ENCODE data around the gene CABP7.

CABP7 gene

GRCh38 chr22:29702931-29703501 is 16.8 kb upstream of the CABP7 start:
- no peak for DNase-seq

DNA sequence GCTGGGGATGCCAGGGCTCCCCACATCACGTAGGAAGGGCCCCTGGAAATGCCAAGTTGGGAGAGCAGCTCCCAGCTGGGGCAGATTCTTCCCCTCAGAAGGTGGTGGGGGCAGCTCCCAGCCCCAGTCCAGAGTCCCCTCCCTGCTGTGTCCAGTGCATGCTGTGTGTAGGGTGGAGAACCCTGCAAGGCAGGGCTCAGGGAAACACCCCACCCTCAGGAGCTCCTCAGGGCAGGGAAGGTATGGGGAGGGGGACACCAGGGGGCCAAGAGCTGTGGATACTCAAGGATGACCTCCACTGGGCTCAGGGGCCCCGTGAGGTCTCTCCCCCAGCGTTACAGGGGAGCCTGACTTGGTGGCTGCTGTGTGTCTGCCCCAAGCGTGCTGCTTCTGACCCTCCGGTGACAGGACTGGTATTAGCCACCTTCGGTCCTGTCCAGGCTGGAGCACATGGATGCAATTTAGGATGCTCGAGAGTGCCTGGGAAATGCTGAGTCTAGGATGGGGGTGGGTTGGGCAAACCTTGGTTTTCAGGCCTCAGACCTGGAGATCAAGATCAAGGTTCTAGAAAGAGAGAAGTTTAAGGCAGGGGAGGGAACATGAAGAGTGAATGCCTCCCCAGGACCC is 16.1 kb upstream of the CABP7 start:
- no peak for DNase-seq

- DNase-seq, result no peak
Measured at GRCh38 chr22:29704528-29705285, 15.1 kb upstream of the CABP7 start.

DNA sequence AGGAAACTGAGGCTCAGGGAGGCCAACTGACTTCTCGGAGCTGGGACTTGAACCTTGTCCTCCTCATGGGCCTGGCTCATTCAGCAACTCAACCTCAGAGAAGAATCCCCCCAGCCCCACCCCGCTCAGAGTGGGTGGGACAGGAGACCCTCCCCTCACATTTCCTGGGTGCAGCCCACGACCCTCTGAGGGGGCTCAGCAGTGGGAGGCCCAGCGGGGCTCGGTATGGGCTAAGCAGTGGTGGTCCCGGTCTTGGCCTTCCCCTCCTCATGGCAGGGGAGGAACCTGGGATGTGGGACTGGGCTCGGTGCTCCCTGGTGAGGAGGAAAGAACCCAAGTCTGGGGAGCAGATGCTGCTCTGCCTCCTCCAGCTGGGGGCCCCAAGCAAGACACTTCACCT is 14.2 kb upstream of the CABP7 start:
- DNase-seq, result no peak

DNA sequence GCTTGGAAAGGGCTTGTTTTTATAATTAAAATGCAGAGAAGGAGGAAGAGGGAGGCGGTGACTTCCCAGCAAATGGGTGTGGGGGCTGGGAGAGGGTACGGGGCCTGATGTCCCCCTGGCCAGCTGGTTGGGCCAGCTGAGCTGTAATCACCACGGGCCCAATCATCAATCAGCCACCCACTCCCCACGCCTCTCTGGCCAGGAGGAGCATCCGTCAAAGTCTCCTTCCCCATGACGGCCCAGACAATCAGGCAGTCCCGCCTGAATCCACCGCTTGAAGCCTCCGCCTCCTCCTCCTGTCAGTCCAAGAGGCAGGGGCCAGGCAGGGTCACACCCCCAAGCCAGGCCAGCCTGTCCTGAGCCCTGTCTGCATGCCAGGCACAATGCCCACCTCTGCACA is 13.3 kb upstream of the CABP7 start:
- no peak for DNase-seq

- DNase-seq, result no peak
Measured at GRCh38 chr22:29707010-29707409, 12.8 kb upstream of the CABP7 start.

DNA sequence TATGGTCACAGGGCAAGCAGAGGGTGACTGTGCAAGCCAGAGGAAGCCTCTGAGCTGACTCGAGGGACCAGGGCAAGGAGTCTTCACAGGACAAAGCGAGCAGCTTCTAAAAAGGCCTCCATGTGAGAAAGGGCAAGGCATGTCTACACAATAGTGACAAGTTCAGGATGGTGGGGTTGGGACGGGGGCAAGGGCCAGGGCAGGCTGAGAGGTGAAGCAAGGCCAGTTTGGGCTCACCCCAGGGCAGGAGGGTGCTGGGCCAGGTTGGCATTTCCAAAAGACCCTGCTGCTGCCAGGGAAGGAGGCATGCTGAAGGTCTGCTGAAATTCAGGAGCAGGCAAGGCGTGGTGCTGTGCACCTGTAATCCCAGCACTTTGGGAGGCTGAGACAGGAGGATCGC is 12.3 kb upstream of the CABP7 start:
- no peak for DNase-seq

- DNase-seq, result no peak
Measured at GRCh38 chr22:29710193-29710592, 9.6 kb upstream of the CABP7 start.

GRCh38 chr22:29710922-29711593 is 8.7 kb upstream of the CABP7 start:
- peak; percentile 25 for DNase-seq

DNA sequence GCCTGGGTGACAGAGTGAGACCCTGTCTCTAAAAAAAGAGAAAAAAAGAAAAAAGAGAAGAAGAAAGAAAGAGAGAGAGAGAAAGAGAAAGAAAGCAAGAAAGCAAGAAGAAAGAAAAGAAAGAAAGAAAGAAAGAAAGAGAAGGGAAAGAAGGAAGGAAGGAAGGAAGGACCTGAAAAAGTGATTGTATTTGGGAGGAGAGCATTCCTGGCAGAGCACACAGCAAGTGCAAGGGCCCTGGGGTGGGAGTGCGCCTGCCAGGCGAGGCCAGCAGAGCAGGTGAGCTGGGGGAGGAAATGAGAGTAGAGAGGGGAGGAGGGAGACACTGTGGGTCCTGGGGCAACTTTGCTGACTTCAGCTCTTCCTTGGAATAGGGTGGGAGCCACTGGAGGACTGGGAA is 7.7 kb upstream of the CABP7 start:
- DNase-seq, result no peak

DNA sequence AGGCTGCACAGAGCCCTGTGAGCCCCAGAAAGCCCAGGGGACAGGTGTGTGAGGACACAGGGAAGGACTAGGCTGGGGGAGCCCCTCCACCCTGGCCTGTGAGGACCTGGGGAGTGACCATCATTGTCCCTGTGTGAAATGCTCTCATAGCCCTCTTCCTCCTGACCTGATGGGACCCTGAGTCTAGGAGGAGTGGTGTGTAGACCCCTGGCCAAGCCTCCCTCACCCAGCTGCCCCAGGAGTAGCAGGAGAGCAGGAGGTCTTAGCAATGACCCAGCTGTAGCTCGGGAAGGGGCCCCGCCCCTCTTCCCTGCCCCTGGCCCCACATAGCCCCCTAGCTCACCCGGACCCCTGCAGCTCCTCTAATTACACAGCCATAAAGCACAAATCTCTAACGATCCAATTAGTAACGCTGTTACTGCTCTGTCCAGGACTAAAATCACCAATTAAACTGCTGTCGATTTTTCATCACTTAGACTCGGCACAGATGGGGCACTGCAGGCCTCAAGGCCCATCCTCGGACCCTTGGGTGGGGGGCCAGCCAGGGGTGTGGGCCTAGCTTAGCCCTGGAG is 6.6 kb upstream of the CABP7 start:
- DNase-seq, result no peak

GRCh38 chr22:29715240-29715639 is 4.6 kb upstream of the CABP7 start:
- DNase-seq, result no peak

- DNase-seq, result no peak
Measured at GRCh38 chr22:29715705-29716104, 4.1 kb upstream of the CABP7 start.

GRCh38 chr22:29716814-29717545 is 2.8 kb upstream of the CABP7 start:
- DNase-seq, result no peak

DNA sequence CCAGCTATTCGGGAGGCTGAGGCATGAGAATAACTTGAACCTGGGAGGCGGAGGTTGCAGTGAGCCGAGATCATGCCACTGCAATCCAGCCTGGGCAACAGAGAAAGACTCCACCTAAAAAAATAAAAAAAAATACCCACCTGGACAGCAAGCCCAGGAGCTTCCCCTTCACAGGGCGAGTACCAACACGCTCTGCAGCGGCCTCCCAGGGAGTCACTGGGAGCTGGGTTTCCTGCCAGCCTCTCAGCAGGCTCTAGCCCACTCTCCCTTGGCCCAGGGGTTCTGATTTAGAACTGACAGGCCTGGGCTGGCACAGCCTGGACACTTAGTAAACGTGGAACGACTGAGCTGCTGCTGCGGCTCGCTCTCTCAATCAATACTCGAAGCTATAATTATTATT is 2.0 kb upstream of the CABP7 start:
- DNase-seq, result no peak

DNA sequence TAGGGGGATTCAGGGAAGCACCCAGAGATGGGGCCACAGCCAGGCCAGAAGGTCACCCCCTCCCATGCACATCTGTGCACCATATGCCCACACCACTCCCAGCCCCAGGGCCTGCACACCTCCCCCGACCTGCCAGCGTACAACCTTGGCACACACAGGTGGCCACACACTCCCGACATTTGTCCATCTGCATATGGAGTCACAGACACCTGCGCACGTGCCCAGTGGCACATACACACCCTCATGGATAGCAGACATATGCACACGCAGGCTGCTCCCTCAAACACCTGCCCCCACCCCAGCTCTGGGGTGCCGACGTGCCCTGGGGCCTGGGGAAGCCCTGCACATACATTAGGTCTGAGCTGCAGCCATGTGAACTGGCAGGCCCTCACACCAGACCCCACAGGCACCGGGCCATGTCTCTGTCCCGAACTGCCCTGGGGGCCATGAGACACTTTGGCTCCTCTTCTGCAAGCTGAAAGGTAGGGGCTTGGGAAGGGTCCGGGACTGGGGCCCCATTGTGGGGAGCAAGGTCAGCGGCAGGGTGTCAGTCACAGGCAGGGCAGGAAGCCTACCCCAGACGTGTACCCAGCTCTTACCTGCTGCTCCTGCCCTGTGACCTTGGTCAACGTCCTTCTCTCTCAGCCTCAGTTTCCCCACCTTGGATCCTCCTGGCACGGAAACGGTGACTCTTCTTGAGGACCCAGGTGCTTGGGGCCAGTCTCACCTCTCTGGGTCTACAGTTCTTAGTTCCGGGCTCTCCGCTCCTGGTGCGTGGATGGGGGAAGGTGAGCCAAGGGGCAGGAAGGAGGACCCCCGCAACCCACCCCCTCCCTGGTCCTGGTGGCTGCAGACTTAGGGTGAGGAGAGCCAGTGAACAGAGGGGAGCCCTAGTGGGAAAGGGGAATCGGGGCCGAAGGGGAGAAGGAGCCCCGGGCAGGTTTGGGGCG is 579 bp upstream of the CABP7 start:
- DNase-seq, result no peak

DNA sequence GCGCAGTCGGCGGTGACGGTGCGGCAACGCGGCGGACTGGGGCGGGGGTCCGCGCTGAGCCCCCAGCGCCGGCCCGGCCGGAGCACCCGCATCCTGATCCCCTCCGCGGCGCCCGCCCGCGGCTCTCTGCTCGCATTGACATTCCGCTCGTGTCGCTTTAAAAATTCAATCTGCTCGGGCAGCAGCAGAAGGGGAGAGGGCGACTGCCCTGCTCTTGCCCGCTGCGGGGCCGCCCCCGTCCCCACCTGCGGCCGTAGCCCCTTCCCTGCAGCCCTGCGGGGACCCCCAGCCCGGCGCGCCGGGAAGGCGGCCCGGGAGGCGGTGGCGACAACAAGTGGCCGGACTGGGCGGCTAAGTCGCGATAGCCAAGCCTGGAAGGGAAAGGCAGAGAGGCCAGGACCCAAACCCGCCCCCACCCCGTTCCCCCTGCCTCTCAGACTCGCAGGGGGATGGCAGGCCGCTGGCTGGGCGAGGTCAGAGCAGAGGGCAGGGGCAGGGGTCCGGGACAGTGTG is 1.1 kb downstream of the CABP7 start:
- no peak for DNase-seq

DNA sequence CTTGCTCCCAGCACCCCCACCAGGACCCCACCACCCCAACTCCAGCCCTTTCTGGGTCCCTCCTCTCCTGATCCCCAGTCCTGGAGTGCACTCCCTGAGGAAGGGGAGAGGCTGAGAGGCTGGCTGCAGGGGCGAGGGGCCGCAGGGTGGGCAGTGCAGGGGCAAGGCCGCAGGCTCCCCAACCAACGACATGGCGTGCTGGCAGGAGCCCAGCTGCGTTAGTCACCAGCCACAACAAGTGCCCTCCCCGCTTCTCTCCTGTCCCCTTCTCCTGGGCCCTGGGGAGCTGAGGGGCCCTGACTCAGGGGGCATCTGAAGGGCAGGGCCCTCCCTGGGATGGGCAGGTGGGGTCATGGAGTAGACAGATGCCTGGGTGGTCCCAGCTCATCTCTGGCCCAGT is 2.3 kb downstream of the CABP7 start:
- DNase-seq, result no peak

DNA sequence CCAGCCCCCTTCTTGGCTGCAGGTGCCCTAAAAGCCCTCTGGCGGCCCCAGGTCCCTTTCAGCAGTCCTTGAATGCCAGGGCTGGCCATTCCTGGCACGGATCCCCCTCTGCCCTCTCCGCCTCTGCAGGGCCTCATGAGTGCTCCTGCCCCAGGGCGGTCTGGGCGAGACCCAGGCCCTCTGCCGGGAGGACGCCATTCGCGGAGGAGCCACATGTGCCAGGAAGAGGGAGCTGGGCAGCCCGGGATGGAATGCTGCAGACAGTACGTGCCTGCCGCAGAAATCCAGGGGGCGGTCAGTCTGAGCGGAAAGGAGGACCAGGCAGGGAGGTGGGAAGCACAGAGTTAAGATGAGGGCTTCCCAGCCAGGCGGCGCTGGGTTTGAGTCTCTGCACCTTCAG is 2.8 kb downstream of the CABP7 start:
- no peak for DNase-seq

DNA sequence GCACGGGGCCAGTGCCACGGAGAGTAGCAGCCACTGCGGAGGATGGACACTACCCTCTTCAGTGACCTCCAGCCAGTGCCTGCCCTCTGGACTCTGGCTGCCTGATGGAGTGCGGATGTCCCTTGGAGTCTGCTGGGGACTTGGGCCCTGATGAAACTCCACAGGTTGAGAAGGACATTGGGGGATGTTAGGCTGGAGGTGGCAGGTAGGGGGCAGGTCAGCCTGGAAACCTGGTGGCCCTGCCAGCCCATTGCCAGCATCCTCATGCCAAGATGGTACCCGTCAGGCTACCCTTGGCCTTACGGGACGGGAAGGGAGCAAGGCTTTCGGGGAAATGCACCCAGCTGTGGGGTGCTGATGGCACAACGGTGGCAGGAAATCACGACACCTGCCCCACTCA is 4.0 kb downstream of the CABP7 start:
- DNase-seq, result no peak

DNA sequence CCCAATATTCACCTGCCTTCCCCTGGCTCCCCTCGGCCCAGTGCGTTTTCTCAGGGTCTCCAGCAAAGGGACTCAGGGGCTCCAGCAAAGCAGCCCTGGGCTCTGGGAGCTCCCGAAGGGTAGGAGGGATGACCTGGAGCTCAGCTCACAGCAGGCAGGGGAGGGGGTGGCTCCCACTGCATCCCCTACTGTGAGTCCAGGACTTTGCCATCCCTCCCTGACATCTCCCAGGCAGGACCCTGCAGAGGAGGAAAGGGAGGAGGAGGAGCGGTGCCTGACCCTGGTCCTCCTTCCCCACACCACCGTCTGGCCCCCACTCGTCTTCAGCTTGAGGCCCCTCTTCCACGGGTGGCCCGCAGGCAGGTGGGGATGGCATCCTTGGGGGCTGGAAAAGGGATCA is 5.0 kb downstream of the CABP7 start:
- DNase-seq, result no peak

- DNase-seq, result no peak
Measured at GRCh38 chr22:29726106-29726505, 6.3 kb downstream of the CABP7 start.
